ENCODE measurements around the gene TMPRSS11F.

Gene TMPRSS11F

DNA sequence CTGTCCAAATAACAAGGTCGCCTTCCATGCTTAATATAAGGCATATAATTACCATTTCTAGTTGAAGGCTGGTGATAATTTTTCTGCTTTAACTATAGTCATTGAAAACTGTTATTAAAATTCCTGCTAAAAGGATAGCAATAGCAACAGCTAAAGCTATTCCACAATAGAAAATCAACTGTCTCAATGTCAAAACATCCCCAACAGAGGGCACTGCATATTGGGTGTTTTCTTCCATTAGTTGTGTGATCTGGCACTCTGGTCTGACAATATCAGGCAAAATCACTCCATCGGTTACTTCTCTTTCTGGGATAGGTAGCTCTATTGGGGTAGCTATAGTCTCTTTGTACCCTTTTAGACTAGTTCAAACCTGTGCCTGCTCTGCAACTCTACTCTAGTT is 53.5 kb downstream of the TMPRSS11F start:
- no peak for DNase-seq

DNA sequence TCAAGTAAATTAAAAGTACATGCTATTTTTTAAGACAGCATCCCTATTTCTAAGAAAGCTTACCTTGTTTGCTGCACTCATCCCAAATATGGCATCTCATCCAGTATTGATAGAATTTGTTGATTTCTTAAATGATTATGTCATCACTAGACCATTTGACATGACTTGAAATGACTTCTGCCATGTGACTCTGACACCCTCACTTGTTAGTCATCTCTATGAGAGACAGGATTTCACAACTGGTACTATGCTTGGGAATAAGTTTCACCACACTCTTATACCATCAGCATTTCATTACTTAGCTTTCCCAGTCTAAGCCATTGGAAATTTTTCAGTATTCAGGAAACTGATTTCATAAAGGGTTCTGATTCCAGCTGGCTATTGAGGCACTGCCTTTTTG is 55.3 kb downstream of the TMPRSS11F start:
- DNase-seq = no peak

DNA sequence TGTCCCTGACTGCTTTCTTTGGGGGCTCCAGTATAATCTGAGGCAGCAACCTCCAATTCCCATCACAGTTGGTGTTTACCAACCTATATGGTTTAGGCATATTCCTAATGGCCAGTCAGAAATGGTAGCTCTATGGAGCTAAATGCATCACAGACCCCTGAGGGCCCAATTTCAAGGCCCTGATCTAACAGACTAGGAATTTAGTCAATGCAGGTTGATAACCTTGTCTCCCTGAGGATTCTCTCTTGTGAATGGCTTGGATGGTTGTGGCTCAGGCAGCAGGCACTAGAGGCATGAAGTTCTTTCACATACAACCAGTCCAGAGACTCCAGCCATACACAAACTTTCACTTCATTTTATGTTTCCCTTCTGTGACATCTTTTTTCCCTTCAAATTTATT is 59.4 kb downstream of the TMPRSS11F start:
- DNase-seq = no peak

DNA sequence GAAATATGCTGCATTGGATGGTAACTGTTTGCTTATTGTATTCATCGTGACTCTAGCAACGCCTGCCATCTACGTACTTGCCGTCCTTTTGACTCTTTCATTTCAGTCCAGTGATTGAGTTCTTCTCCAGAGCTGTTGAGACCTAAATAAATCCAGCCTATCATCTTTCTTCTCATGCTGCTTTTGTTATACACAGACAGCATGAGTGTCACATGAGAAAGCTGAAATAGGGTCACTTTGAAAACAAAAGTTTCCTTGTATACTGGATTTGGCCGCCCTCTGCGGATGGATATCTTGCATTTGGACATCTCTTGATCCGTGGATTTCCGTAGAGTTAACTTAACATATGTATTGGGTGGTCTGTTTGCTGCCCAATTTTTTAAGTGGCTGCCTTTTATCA is 67.2 kb downstream of the TMPRSS11F start:
- no peak for DNase-seq

DNA sequence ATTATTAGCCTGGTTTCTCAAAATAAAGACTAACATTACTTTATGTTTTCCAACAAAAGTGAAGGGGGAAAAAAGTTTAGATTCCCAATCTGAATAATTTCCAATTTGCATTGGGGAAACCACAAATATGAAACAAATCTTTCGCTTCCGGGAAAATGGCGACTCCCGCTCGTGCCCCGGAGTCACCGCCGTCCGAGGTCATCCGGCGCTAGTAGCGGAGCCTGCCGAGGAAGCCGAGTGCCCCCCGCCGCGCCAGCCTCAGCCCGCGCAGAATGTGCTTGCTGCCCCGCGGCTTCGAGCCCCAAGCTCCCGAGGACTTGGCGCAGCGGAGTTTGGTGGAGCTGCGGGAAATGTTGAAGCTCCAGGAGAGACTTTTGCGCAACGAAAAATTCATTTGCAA is 91.4 kb downstream of the TMPRSS11F start:
- DNase-seq = no peak

DNA sequence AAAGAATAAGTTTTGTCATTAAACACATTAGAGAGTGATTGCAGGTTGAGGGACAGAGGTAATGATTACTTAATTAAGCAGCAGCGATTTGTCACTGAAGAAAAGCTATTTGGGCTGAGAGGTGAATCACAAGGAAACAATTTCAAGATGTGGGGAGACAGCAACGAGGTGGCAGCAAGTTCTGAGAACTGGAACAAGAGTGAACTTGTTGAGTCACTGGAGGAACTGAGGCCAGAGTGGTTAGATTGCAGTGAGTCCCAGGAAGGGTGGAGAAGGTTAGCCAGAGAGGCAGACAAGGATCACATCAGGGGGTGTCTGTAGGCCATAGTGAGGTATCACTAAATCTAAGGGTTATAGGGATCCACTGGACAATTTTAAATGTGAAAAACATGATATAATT is 108.5 kb downstream of the TMPRSS11F start:
- DNase-seq = no peak

DNA sequence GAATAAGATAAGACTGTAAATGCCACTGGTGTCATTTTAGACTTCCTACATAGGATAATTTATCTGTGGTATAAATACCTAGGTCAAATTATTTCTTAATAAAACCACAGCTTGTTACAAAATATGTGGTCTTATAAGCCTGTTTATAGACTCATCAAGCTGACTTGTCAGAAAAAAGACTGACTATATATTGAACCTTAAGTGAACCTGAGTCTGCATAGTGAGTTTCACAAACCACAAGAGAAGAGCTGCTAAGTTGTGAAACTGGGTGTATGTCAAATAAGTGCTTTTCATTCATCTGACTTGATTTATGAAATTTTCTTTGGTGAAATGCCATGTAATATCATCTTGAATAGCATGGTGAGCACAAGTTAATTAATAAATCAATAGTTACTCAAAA is 118.0 kb downstream of the TMPRSS11F start:
- DNase-seq = no peak
